Progenitor cell of endocrine pancreas (in vitro differentiated cells): Measurements from ENCODE around the gene FIZ1. TPM values are rescaled to one million over a fixed set of nuclear protein-coding genes. Genes with fewer than 3 reads are reported as not detected.
A peak's percentile ranks its signal among the peaks of the same experiment; 100 is the strongest.
"Not testable (repeated sequence)": the region's sequence is repeated elsewhere in the genome, so short reads cannot be mapped to it uniquely, and the experiment has no call there.

Source experiments
- DNase-seq: peaks from one replicate; pipeline ENCODE4 v3.0.0; 2021; ENCODE audit warnings: low spot score; ENCODE audit not compliant: unreplicated experiment
- H3K27ac Mint-ChIP-seq: 2 replicates; pipeline ENCODE4 v1.8.0; 2021; ENCODE audit warnings: mild to moderate bottlenecking, moderate library complexity, mixed read lengths
- H3K27me3 Mint-ChIP-seq: 2 replicates; pipeline ENCODE4 v1.8.0; 2021; ENCODE audit warnings: mixed read lengths
- H3K36me3 Mint-ChIP-seq: 2 replicates; pipeline ENCODE4 v1.8.0; 2022; ENCODE audit warnings: mixed read lengths; ENCODE audit not compliant: insufficient read depth
- H3K4me1 Mint-ChIP-seq: 2 replicates; pipeline ENCODE4 v1.8.0; 2021; ENCODE audit warnings: low read depth, mixed read lengths
- H3K4me3 Mint-ChIP-seq: 2 replicates; pipeline ENCODE4 v1.8.0; 2021; ENCODE audit warnings: low read depth, mild to moderate bottlenecking, moderate library complexity, mixed read lengths
- H3K9me3 Mint-ChIP-seq: 2 replicates; pipeline ENCODE4 v1.8.0; 2021; ENCODE audit warnings: low read depth, mixed read lengths
- CTCF ChIP-seq: fragments of 200-600 bp; sonication (generic); IDR thresholded peaks from one replicate; pipeline ENCODE4 v1.5.0; 2021; ENCODE audit warnings: antibody characterized with exemption, mild to moderate bottlenecking; ENCODE audit not compliant: unreplicated experiment
- total RNA-seq: library from RNA; stranded (reverse); gene quantifications from 2 replicates; pipeline ENCODE4 v1.2.1, GENCODE V29; 2021

Gene FIZ1
- total RNA-seq, 1 donor from 2014 or later, result 39.0 TPM

GRCh38 chr19:55588738-55589137 lies 10.6 kb downstream of the FIZ1 start:
- Mint-ChIP-seq H3K27ac (no peak overlapping the region), H3K4me3 (no peak overlapping the region), H3K9me3 (no peaks in the 10 kb centered on the region), H3K36me3 (peaks cover 8% of the 10 kb centered on the region), H3K4me1 (peaks cover 14% of the 10 kb centered on the region), H3K27me3 (no peaks in the 10 kb centered on the region)
- no peak for TF ChIP-seq CTCF
- no peak for DNase-seq

GRCh38 chr19:55586976-55587668 lies 12.2 kb downstream of the FIZ1 start:
- peak overlapping the region; percentile 79 for H3K4me3 Mint-ChIP-seq
- H3K27ac Mint-ChIP-seq, result peak overlapping the region; percentile 97
- H3K36me3 Mint-ChIP-seq, result peaks cover 5% of the 10 kb centered on the region
- no peaks in the 10 kb centered on the region for H3K9me3 Mint-ChIP-seq
- DNase-seq, result peak; percentile 92
- peaks cover 15% of the 10 kb centered on the region for H3K4me1 Mint-ChIP-seq
- no peaks in the 10 kb centered on the region for H3K27me3 Mint-ChIP-seq
- TF ChIP-seq CTCF, result no peak

- no peaks in the 10 kb centered on the region for H3K36me3 Mint-ChIP-seq
- H3K4me3 Mint-ChIP-seq, result peak overlapping the region; percentile 79
- peak; percentile 78 for DNase-seq
- H3K4me1 Mint-ChIP-seq, result peaks cover 26% of the 10 kb centered on the region
- H3K27me3 Mint-ChIP-seq, result no peaks in the 10 kb centered on the region
- H3K9me3 Mint-ChIP-seq, result no peaks in the 10 kb centered on the region
- H3K27ac Mint-ChIP-seq, result peak overlapping the region; percentile 97
- TF ChIP-seq CTCF, result no peak
These were observed 13.5 kb downstream of the FIZ1 start for GRCh38 chr19:55585658-55586339.

- TF ChIP-seq CTCF, result no peak
- peaks cover under 1% of the 10 kb centered on the region for H3K36me3 Mint-ChIP-seq
- H3K4me3 Mint-ChIP-seq, result no peak overlapping the region
- peak overlapping the region; percentile 84 for H3K27ac Mint-ChIP-seq
- no peak for DNase-seq
- H3K4me1 Mint-ChIP-seq, result peaks cover 28% of the 10 kb centered on the region
- no peaks in the 10 kb centered on the region for H3K9me3 Mint-ChIP-seq
- H3K27me3 Mint-ChIP-seq, result no peaks in the 10 kb centered on the region
These were observed 14.4 kb downstream of the FIZ1 start for GRCh38 chr19:55584871-55585270.

GRCh38 chr19:55583897-55584296 lies 15.4 kb downstream of the FIZ1 start:
- not testable (repeated sequence) for H3K9me3 Mint-ChIP-seq, H3K4me3 Mint-ChIP-seq, H3K27me3 Mint-ChIP-seq, H3K27ac Mint-ChIP-seq, H3K36me3 Mint-ChIP-seq, DNase-seq
- peaks cover 28% of the 10 kb centered on the region for H3K4me1 Mint-ChIP-seq

- H3K27me3 Mint-ChIP-seq, DNase-seq, H3K36me3 Mint-ChIP-seq, H3K9me3 Mint-ChIP-seq: not testable (repeated sequence)
- H3K27ac Mint-ChIP-seq, result peak overlapping the region; percentile 94
- H3K4me3 Mint-ChIP-seq, result peak overlapping the region; percentile 92
- H3K4me1 Mint-ChIP-seq, result peaks cover 28% of the 10 kb centered on the region
These were observed 17.0 kb downstream of the FIZ1 start for GRCh38 chr19:55582284-55582683.
